Measurements from ENCODE around the gene TLN1.

TLN1 gene

GRCh38 chr9:35732185-35732799 lies at the start of gene TLN1, which contains the start of gene CREB3:
TSS of gene TLN1 (minus strand) at chr9:35732195. CDS start at chr9:35725694, 6,501 bp downstream.
TSS of gene CREB3 (plus strand) at chr9:35732666. CDS start at chr9:35732773, 107 bp downstream.
- H3K27ac ChIP-seq (ENCODE audit: low read depth, low read length, poor library complexity, severe bottlenecking), result peak within 1 kb of the TSS; percentile 71
- no peaks in the 10 kb centered on the region for H3K9me3 ChIP-seq (ENCODE audit: low read length)
- H3F3A ChIP-seq (ENCODE audit: insufficient read depth, low read length), result no peaks in the 10 kb centered on the region
- H4K20me1 ChIP-seq (ENCODE audit: insufficient read depth, low read length), result no peaks in the 10 kb centered on the region
- H2AFZ ChIP-seq (ENCODE audit: low read length), result no peak within 1 kb of the TSS
- H3K4me3 ChIP-seq (ENCODE audit: low read depth, low read length, poor library complexity, severe bottlenecking), result peak within 1 kb of the TSS; percentile 96
- H3K79me2 ChIP-seq (ENCODE audit: insufficient read depth, low read length), result peaks cover 28% of the 10 kb centered on the region
- peak within 1 kb of the TSS; percentile 95 for H3K9ac ChIP-seq (ENCODE audit: low read length)
- peak within 1 kb of the TSS; percentile 94 for H3K4me2 ChIP-seq (ENCODE audit: low read length)
- H3K4me1 ChIP-seq (ENCODE audit: insufficient read depth, low read length, severe bottlenecking), result peaks cover 53% of the 10 kb centered on the region
- H3K36me3 ChIP-seq (ENCODE audit: insufficient read depth, low read length), result peaks cover 25% of the 10 kb centered on the region
- H3K27me3 ChIP-seq (ENCODE audit: insufficient read depth, low read length), result no peaks in the 10 kb centered on the region
- TF ChIP-seq CTCF (IDR thresholded peaks at IDR 0.05; ENCODE audit: low read length) (peak; percentile 32), EZH2 (IDR thresholded peaks at IDR 0.05; ENCODE audit: borderline replicate concordance, low read length) (no peak)
- no peaks in the 10 kb centered on the region for H3K9me2 ChIP-seq (ENCODE audit: low read depth, low read length)

- Histone ChIP-seq H3K27ac (ENCODE audit: low read depth, low read length, poor library complexity, severe bottlenecking) (no peak overlapping the region), H3K4me3 (ENCODE audit: low read depth, low read length, poor library complexity, severe bottlenecking) (no peak overlapping the region), H2AFZ (ENCODE audit: low read length) (no peak overlapping the region), H3K79me2 (ENCODE audit: insufficient read depth, low read length) (no peaks in the 10 kb centered on the region), H3F3A (ENCODE audit: insufficient read depth, low read length) (no peaks in the 10 kb centered on the region), H3K36me3 (ENCODE audit: insufficient read depth, low read length) (peaks cover 6% of the 10 kb centered on the region; the same call in 1 of the 2 replicates), H3K4me1 (ENCODE audit: insufficient read depth, low read length, severe bottlenecking) (peaks cover 7% of the 10 kb centered on the region), H3K4me2 (ENCODE audit: low read length) (no peak overlapping the region), H4K20me1 (ENCODE audit: insufficient read depth, low read length) (no peaks in the 10 kb centered on the region), H3K9me2 (ENCODE audit: low read depth, low read length) (no peaks in the 10 kb centered on the region), H3K9ac (ENCODE audit: low read length) (no peak overlapping the region), H3K27me3 (ENCODE audit: insufficient read depth, low read length) (no peaks in the 10 kb centered on the region), H3K9me3 (ENCODE audit: low read length) (no peaks in the 10 kb centered on the region)
- no peak for TF ChIP-seq EZH2 (IDR thresholded peaks at IDR 0.05; ENCODE audit: borderline replicate concordance, low read length)
- TF ChIP-seq CTCF (IDR thresholded peaks at IDR 0.05; ENCODE audit: low read length), result no peak
These were observed 49.1 kb upstream of the TLN1 start for GRCh38 chr9:35781066-35781465.

GRCh38 chr9:35778496-35778895 lies 46.5 kb upstream of the TLN1 start:
- H3K36me3 ChIP-seq (ENCODE audit: insufficient read depth, low read length), result peaks cover 4% of the 10 kb centered on the region; the same call in 1 of the 2 replicates
- TF ChIP-seq EZH2 (IDR thresholded peaks at IDR 0.05; ENCODE audit: borderline replicate concordance, low read length) (no peak), CTCF (IDR thresholded peaks at IDR 0.05; ENCODE audit: low read length) (no peak)
- no peak overlapping the region for H3K27ac ChIP-seq (ENCODE audit: low read depth, low read length, poor library complexity, severe bottlenecking)
- peaks cover 22% of the 10 kb centered on the region for H3K4me1 ChIP-seq (ENCODE audit: insufficient read depth, low read length, severe bottlenecking)
- H3K79me2 ChIP-seq (ENCODE audit: insufficient read depth, low read length), result no peaks in the 10 kb centered on the region
- H3K4me2 ChIP-seq (ENCODE audit: low read length), result no peak overlapping the region
- H3K27me3 ChIP-seq (ENCODE audit: insufficient read depth, low read length), result no peaks in the 10 kb centered on the region
- no peaks in the 10 kb centered on the region for H3K9me2 ChIP-seq (ENCODE audit: low read depth, low read length)
- H3K4me3 ChIP-seq (ENCODE audit: low read depth, low read length, poor library complexity, severe bottlenecking), result no peak overlapping the region
- no peak overlapping the region for H2AFZ ChIP-seq (ENCODE audit: low read length)
- no peak overlapping the region for H3K9ac ChIP-seq (ENCODE audit: low read length)
- H3F3A ChIP-seq (ENCODE audit: insufficient read depth, low read length), result no peaks in the 10 kb centered on the region
- no peaks in the 10 kb centered on the region for H4K20me1 ChIP-seq (ENCODE audit: insufficient read depth, low read length)
- no peaks in the 10 kb centered on the region for H3K9me3 ChIP-seq (ENCODE audit: low read length)

Data from OCI-LY1 (cell line).